ENCODE data around the gene MAS1.
"Not testable (repeated sequence)": the region's sequence is repeated elsewhere in the genome, so short reads cannot be mapped to it uniquely, and the experiment has no call there.

MAS1 gene

DNA sequence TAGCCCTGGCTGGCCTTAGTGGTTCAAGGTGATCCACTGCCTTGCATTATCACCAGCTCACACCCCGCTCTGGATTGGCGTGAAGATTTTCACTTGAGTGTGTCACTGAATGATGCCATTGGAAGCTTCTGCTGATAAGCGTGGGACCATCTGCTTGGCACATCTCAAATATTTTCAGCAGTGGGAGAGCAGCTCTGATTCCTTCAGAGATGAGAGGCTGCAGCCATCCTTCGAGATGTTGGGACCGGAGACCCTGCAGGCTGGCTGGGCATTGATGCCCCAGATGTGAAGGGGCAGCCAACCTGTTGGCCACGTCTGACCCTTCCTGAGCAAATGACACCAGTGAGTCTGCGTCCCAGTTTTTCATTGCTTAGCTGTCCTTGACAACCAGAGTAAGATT, at the start of gene MAS1:
TSS of gene MAS1 (plus strand) at position 197 of the 400 bp plus-strand sequence. CDS start 15,968 bp downstream, outside the sequence.
- no peak for DNase-seq (ENCODE audit: low read depth in 2 of 3, low spot score in 2 of 3)

DNA sequence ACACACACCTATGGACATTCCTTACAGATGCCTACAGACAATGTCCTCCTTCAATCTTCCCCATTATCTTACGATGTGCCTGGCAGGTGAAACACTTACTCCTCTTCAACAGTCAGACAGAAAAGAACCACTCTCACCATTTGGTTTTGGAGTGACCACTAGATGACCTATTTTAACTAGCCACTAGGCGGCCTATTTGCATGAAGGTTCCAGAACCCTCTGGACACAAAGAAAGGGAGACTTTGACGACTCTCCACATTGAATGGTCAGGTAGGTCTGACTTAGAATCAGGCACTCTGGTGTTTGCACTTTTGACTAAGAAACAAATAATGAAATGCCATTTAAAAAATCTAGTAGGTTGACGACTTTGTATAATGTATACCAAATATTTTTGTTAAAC, 48.8 kb upstream of the MAS1 start:
- no peak for DNase-seq (ENCODE audit: low read depth in 2 of 3, low spot score in 2 of 3)

- no peak for DNase-seq (ENCODE audit: low read depth in 2 of 3, low spot score in 2 of 3)
These were observed 45.8 kb upstream of the MAS1 start for GRCh38 chr6:159844737-159845645.

- not testable (repeated sequence) for DNase-seq (ENCODE audit: low read depth in 2 of 3, low spot score in 2 of 3)
These were observed 42.2 kb upstream of the MAS1 start for GRCh38 chr6:159848552-159848951.

- DNase-seq (ENCODE audit: low read depth in 2 of 3, low spot score in 2 of 3): not testable (repeated sequence)
These were observed 40.9 kb upstream of the MAS1 start for GRCh38 chr6:159849851-159850250.

GRCh38 chr6:159852877-159853276, 37.9 kb upstream of the MAS1 start:
- no peak for DNase-seq (ENCODE audit: low read depth in 2 of 3, low spot score in 2 of 3)

- no peak for DNase-seq (ENCODE audit: low read depth in 2 of 3, low spot score in 2 of 3)
These were observed 37.0 kb upstream of the MAS1 start for GRCh38 chr6:159853754-159854153.

GRCh38 chr6:159854959-159855358, 35.8 kb upstream of the MAS1 start:
- no peak for DNase-seq (ENCODE audit: low read depth in 2 of 3, low spot score in 2 of 3)

GRCh38 chr6:159858259-159858658, 32.5 kb upstream of the MAS1 start:
- no peak for DNase-seq (ENCODE audit: low read depth in 2 of 3, low spot score in 2 of 3)

- DNase-seq (ENCODE audit: low read depth in 2 of 3, low spot score in 2 of 3): no peak
These were observed 30.3 kb upstream of the MAS1 start for GRCh38 chr6:159860482-159860881.

DNA sequence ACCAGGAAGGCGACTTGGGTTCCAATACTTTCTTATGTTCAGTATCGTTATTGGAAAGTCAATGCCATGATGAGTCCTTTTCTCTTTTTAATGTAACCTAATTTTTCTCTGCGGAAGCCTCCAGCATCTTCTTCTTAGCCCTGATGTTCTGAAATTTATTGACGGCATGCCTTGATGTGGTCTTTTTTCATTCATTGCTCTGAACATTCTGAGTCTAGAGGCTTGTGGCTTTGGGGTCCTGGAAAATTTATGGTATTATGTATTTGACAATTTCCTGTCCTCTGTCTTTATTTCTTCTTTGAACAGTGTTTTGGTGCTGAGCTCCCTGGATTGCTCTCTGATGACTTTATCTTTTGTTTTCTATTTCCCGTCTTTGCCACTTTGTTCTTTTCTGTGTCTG, 28.7 kb upstream of the MAS1 start:
- no peak for DNase-seq (ENCODE audit: low read depth in 2 of 3, low spot score in 2 of 3)

DNA sequence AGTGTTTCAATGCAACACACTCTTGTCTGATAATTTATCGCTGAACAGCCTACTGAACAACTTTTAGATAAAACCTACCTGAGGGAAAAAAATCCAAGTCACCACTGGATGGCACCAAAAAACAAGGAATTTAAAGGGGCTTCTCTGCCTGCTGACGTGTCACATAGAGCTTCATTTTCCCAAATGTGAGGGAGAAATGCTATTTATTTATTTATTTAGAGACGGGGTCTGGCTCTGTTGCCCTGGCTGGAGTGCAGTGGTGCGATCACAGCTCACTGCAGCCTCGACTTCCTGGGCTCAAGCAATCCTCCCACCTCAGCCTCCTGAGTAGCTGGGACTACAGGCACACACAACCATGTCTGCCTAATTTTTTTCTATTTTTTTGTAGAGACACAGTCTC, 27.4 kb upstream of the MAS1 start:
- DNase-seq (ENCODE audit: low read depth in 2 of 3, low spot score in 2 of 3): not testable (repeated sequence)

- DNase-seq (ENCODE audit: low read depth in 2 of 3, low spot score in 2 of 3): no peak
These were observed 25.4 kb upstream of the MAS1 start for GRCh38 chr6:159865226-159865920.

DNA sequence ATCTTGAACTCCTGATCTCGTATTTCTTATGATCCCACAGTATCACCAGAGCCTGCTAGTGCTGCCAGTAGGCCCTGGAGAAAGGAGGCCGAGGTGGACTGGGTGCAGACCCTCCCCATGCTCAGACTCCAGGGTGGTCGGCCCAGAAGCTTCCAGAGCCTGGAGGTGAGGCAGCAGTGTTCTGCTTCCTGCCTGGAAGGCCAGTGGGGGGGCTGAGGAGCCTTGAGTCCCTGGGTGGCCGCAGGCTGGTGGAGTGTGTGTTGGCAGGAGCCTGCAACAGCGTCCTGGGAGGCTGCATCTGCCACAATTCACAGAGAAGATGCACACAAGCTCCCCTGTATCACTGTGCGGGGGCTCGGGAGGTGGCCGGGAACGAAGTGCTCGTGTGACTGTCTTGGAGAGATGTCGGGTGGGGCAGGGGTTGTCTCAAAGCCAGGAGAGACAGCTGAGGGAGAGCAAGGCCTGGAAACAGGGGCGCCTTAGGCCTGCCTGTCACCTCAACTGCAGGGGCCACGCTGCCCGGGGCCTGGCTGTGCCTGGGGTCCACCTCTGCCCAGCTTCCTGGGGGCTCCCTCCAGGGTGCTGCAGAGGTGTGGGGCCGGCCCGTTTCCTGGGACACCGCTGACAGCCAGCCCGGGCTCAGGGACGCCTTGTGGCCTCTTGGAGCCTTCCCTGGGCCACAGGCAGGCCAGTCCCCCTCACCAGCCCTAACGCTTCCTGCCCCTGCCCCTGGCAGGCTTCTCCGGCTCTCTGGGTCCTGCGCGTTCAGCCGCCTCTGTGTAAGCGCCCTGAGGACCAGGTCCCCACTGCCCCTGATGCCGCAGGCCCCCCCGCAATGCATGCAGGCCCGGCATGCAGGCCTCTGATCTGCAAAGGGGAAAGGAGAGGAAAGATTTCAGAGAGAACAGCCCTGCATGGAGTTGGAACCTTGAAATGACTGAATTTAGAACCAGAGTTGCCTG, 24.2 kb upstream of the MAS1 start:
- no peak for DNase-seq (ENCODE audit: low read depth in 2 of 3, low spot score in 2 of 3)

DNA sequence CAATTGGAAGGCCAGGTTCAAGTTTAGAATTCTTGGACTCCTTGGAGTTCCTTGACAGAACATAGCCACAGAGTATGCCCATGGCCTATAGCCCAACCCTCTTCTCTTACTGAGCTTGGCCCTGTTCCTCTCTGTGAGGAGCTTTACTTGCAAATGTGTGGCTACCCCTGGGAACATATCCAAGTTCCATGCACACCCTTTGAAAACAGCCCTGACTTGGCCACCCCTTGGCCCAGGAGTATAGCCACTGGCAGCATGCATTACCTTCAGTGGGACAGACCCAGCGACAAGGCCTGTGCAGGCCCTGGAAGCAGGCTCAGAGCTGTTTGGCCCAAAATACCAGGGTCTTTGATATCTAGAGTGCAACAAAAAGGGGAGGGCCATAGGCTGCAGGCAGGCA, 19.5 kb upstream of the MAS1 start:
- DNase-seq (ENCODE audit: low read depth in 2 of 3, low spot score in 2 of 3): no peak

DNA sequence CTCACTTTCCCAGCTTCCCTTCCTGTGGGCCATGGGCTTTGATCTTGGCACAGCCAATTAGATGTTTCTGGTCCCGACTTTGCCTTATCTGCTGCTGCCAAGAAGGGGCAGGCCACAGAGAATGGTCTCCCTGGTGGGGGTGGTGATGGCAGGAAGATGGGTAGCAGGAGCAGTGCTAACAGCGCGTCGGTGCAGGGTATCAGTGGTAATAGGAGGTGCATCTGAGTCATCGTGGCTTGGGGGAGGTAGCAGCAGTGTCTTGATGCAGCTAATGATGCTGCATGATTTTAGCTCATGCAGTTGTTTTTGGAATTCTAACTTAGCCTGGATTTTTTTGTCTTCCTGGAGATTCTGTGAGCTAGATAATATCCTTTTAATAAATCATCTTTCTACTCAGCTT, 18.9 kb upstream of the MAS1 start:
- no peak for DNase-seq (ENCODE audit: low read depth in 2 of 3, low spot score in 2 of 3)

DNA sequence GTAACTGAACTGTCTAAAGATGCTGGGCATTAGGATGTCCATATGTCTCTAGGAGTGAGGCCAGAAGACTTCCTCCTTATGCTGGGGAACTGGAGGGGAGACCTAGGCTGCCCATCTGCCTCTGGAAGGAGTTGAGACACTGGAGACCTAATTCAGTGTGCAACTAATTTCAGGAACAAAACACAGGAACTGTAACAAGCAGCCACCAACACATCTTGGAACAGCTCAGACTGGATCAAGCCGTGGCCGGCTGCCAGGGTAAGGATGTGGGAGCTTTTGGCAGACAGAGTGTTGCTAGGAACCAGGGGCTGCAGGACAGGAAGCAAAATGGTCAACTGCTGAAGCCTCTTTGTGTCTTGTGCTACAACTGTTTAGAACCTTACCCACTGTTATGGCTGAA, 16.4 kb upstream of the MAS1 start:
- DNase-seq (ENCODE audit: low read depth in 2 of 3, low spot score in 2 of 3): no peak

DNA sequence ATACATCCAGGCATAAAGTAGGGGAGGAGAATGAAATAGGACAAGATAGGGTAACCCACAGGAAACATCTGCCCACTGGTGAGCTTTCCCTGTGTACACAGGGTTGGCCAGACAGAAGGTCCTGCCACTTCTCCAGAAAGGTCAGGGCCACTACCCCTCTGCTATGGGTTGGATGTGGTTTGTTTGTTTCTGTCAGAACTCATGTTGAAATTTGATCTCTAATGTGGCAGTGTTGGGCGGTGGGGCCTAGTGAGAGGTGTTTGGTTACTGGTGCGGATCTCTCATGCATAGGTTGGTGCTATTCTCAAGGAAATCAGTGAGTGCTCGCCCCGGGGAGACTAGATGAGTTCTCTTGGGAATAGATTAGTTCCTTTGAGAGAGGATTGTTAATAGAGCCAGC, 15.6 kb upstream of the MAS1 start:
- DNase-seq (ENCODE audit: low read depth in 2 of 3, low spot score in 2 of 3): no peak

- no peak for DNase-seq (ENCODE audit: low read depth in 2 of 3, low spot score in 2 of 3)
These were observed 14.5 kb upstream of the MAS1 start for GRCh38 chr6:159876242-159876641.

DNA sequence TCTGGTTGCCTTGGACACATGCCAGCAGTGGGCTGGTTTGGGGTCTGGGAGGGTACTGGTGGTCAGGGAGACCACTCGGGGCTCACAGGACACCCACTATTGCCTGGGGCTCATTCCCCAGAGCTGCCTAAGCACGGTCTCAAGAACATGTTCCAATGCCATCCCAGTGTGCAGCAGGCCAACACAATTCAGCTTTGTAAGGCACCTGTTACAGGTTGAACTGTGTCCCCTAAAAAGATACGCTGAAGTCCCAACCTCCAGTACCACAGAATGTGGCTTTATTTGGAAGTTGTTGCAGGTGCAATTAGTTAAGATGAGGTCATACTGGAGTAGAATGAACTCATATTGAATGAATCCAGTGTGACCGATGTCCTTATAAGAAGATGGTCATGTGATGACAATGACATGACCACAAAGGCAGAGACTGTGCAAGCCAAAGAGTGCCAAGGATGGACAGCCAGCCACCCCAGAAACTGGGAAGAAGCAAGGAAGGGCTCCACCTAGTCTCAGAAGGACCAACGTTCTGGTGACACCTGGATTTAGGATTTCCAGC, 13.5 kb upstream of the MAS1 start:
- no peak for DNase-seq (ENCODE audit: low read depth in 2 of 3, low spot score in 2 of 3)

DNA sequence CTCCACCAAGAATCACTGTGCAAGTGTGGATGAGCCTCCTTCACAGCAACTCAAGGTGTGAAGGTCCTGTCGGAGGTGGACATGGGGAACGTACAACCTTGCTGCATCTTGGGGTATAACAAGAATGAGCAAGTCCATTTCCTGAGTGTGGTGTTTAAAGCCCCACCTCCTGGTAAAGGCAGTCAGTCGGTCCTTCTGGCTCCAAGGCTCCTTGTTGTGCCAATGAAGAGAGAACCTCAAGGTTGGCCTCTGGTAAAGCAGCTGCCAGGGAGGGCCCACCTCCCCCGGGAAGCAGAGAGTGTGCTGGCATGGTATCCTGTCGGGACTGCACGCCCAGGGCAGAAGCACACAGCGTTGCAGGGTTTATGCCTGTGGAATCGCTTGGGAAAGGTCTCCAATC, 12.4 kb upstream of the MAS1 start:
- no peak for DNase-seq (ENCODE audit: low read depth in 2 of 3, low spot score in 2 of 3)

Data from activated CD8-positive, alpha-beta memory T cell treated with anti-CD3 and anti-CD28 coated beads for 48 hours (primary cell).